Effector memory CD4-positive, alpha-beta T cell (primary cell): Measurements from ENCODE around the gene NPAS1.

Source experiments
- DNase-seq, 3 donors: peaks; one replicate each; pipeline ENCODE4 v3.0.0-alpha.2; 2020
- H3K27ac ChIP-seq: 2 replicates; pipeline ENCODE4 v1.7.0; 2013; ENCODE audit warnings: mild to moderate bottlenecking, low read length, moderate library complexity; ENCODE audit not compliant: insufficient read depth, poor library complexity, severe bottlenecking
- H3K27me3 ChIP-seq: replicated peaks from 2 replicates; pipeline ENCODE4 v1.7.0; 2013; ENCODE audit warnings: mild to moderate bottlenecking, low read length; ENCODE audit not compliant: insufficient read depth, control insufficient read depth, poor library complexity, severe bottlenecking
- H3K36me3 ChIP-seq: 2 replicates; pipeline ENCODE4 v1.7.0; 2013; ENCODE audit warnings: mild to moderate bottlenecking, low read length, moderate library complexity; ENCODE audit not compliant: control insufficient read depth, insufficient read depth
- H3K4me1 ChIP-seq: 2 replicates; pipeline ENCODE4 v1.7.0; 2013; ENCODE audit warnings: low read length, mild to moderate bottlenecking; ENCODE audit not compliant: control insufficient read depth, insufficient read depth, poor library complexity, severe bottlenecking
- H3K4me3 ChIP-seq: 2 replicates; pipeline ENCODE4 v1.7.0; 2013; ENCODE audit warnings: low read length, low read depth, mild to moderate bottlenecking; ENCODE audit not compliant: insufficient read depth, poor library complexity, severe bottlenecking
- H3K9me3 ChIP-seq: 2 replicates; pipeline ENCODE4 v1.7.0; 2013; ENCODE audit warnings: mild to moderate bottlenecking, low read length, moderate library complexity; ENCODE audit not compliant: control insufficient read depth

NPAS1 gene

GRCh38 chr19:46978171-46978869 lies 41.3 kb upstream of the NPAS1 start:
- Histone ChIP-seq H3K4me1 (no peaks in the 10 kb centered on the region), H3K27ac (no peak overlapping the region), H3K36me3 (no peaks in the 10 kb centered on the region), H3K27me3 (no peaks in the 10 kb centered on the region), H3K4me3 (no peak overlapping the region), H3K9me3 (no peaks in the 10 kb centered on the region)
- DNase-seq, result no peak

- DNase-seq, result no peak
- H3K4me3 ChIP-seq, result no peak overlapping the region
- no peaks in the 10 kb centered on the region for H3K4me1 ChIP-seq
- H3K27me3 ChIP-seq, result no peaks in the 10 kb centered on the region
- H3K27ac ChIP-seq, result no peak overlapping the region
- no peaks in the 10 kb centered on the region for H3K9me3 ChIP-seq
- no peaks in the 10 kb centered on the region for H3K36me3 ChIP-seq
Measured at GRCh38 chr19:46979126-46980105, 40.2 kb upstream of the NPAS1 start.

- H3K27ac ChIP-seq, result no peak overlapping the region
Measured at GRCh38 chr19:46980761-46981160, 38.9 kb upstream of the NPAS1 start.

GRCh38 chr19:46981286-46981945 lies 38.2 kb upstream of the NPAS1 start:
- Histone ChIP-seq H3K36me3 (no peaks in the 10 kb centered on the region), H3K9me3 (no peaks in the 10 kb centered on the region), H3K27me3 (no peaks in the 10 kb centered on the region), H3K4me1 (no peaks in the 10 kb centered on the region), H3K27ac (no peak overlapping the region), H3K4me3 (no peak overlapping the region)
- DNase-seq, result no peak

More at GRCh38 chr19:46980761-46981160, 38.9 kb upstream of the NPAS1 start:
- Histone ChIP-seq H3K4me3 (no peak overlapping the region), H3K36me3 (no peaks in the 10 kb centered on the region), H3K27me3 (no peaks in the 10 kb centered on the region), H3K9me3 (no peaks in the 10 kb centered on the region), H3K4me1 (no peaks in the 10 kb centered on the region)
- DNase-seq, result no peak

- no peak overlapping the region for H3K27ac ChIP-seq
- peaks cover 1% of the 10 kb centered on the region for H3K36me3 ChIP-seq
- no peak overlapping the region for H3K4me3 ChIP-seq
- DNase-seq, result no peak
- H3K4me1 ChIP-seq, result no peaks in the 10 kb centered on the region
- no peaks in the 10 kb centered on the region for H3K27me3 ChIP-seq
- H3K9me3 ChIP-seq, result no peaks in the 10 kb centered on the region
Measured at GRCh38 chr19:46983097-46983496, 36.5 kb upstream of the NPAS1 start.

GRCh38 chr19:46984077-46985010 lies 35.3 kb upstream of the NPAS1 start:
- Histone ChIP-seq H3K9me3 (no peaks in the 10 kb centered on the region), H3K4me1 (no peaks in the 10 kb centered on the region), H3K27ac (no peak overlapping the region), H3K27me3 (no peaks in the 10 kb centered on the region), H3K36me3 (peaks cover 13% of the 10 kb centered on the region), H3K4me3 (no peak overlapping the region)
- DNase-seq, result no peak

GRCh38 chr19:46985542-46986415 lies 33.9 kb upstream of the NPAS1 start:
- Histone ChIP-seq H3K27ac (no peak overlapping the region), H3K4me1 (no peaks in the 10 kb centered on the region), H3K36me3 (peaks cover 25% of the 10 kb centered on the region), H3K4me3 (no peak overlapping the region), H3K9me3 (no peaks in the 10 kb centered on the region), H3K27me3 (no peaks in the 10 kb centered on the region)
- DNase-seq, result no peak

GRCh38 chr19:46988614-46989230 lies 30.9 kb upstream of the NPAS1 start:
- Histone ChIP-seq H3K27ac (no peak overlapping the region), H3K4me1 (peaks cover 7% of the 10 kb centered on the region), H3K27me3 (no peaks in the 10 kb centered on the region), H3K36me3 (peaks cover 45% of the 10 kb centered on the region), H3K4me3 (no peak overlapping the region), H3K9me3 (no peaks in the 10 kb centered on the region)
- DNase-seq, result no peak
